HUES6 (cell line): ENCODE results near the gene KISS1R.
"Not testable (repeated sequence)": the region's sequence is repeated elsewhere in the genome, so short reads cannot be mapped to it uniquely, and the experiment has no call there.

Experiments
- H3K27ac ChIP-seq: 2 replicates; pipeline ENCODE4 v1.7.0; 2013; ENCODE audit warnings: low read depth, mild to moderate bottlenecking, low read length, inconsistent platforms
- H3K27me3 ChIP-seq: 2 replicates; pipeline ENCODE4 v1.6.1; 2013; ENCODE audit warnings: low read length; ENCODE audit not compliant: control insufficient read depth, insufficient read depth
- H3K36me3 ChIP-seq: 2 replicates; pipeline ENCODE4 v1.6.1; 2013; ENCODE audit warnings: low read length; ENCODE audit not compliant: control insufficient read depth, insufficient read depth
- H3K4me1 ChIP-seq: 2 replicates; pipeline ENCODE4 v1.6.1; 2013; ENCODE audit warnings: low read length; ENCODE audit not compliant: control insufficient read depth, insufficient read depth
- H3K4me3 ChIP-seq: 2 replicates; pipeline ENCODE4 v1.5.1; 2013; ENCODE audit warnings: low read depth, low read length
- H3K9ac ChIP-seq: one replicate; pipeline ENCODE4 v1.6.1; 2013; ENCODE audit warnings: mild to moderate bottlenecking, low read length
- H3K9me3 ChIP-seq: 2 replicates; pipeline ENCODE4 v1.6.1; 2013; ENCODE audit warnings: low read depth, low read length; ENCODE audit not compliant: control insufficient read depth, insufficient read depth

KISS1R gene

DNA sequence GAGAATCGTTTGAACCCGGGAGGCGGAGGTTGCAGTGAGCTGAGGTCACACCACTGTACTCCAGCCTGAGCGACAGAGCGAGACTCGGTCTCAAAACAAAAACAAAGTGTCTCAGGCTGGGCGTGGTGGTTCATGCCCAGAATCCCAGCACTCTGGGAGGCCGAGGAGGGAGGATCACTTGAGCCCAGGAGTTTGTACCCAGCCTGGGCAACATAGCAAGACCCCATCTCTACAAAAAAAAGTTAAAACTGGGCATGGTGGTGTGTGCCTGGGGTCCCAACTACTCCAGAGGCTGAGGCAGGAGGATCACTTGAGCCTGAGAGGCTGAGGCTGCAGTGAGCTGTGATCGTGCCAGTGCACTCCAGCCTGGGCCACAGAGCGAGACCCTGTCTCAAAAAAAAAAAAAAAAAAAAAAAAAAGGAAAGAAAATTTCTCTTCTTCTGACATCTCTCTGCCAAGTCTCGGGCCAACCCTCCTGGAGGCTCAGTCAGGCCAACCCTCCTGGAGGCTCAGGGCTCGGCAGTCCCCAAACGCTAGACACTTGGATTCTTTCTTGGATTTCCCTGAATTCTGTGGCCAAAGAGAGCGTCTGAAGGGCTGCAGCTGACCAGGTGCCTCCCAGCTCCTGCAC lies 35.0 kb downstream of the KISS1R start:
- H3K4me3 ChIP-seq = no peak overlapping the region; the same call in 1 of the 2 replicates
- H3K27ac ChIP-seq = peak overlapping the region; percentile 96
- H3K27me3 ChIP-seq = no peaks in the 10 kb centered on the region
- peaks cover 45% of the 10 kb centered on the region for H3K4me1 ChIP-seq
- H3K9ac ChIP-seq = peak overlapping the region; percentile 68
- H3K36me3 ChIP-seq = peaks cover 13% of the 10 kb centered on the region
- H3K9me3 ChIP-seq = no peaks in the 10 kb centered on the region

GRCh38 chr19:952680-953444 lies 35.7 kb downstream of the KISS1R start:
- H3K9me3 ChIP-seq = no peaks in the 10 kb centered on the region
- 0 out of 2 replicates have a peak, but pooled peaks cover 7% of the 10 kb centered on the region for H3K36me3 ChIP-seq
- peak overlapping the region; percentile 68 for H3K9ac ChIP-seq
- H3K4me3 ChIP-seq = peak overlapping the region; percentile 40; the same call in 1 of the 2 replicates
- peaks cover 47% of the 10 kb centered on the region for H3K4me1 ChIP-seq
- no peaks in the 10 kb centered on the region for H3K27me3 ChIP-seq
- peak overlapping the region; percentile 96 for H3K27ac ChIP-seq

DNA sequence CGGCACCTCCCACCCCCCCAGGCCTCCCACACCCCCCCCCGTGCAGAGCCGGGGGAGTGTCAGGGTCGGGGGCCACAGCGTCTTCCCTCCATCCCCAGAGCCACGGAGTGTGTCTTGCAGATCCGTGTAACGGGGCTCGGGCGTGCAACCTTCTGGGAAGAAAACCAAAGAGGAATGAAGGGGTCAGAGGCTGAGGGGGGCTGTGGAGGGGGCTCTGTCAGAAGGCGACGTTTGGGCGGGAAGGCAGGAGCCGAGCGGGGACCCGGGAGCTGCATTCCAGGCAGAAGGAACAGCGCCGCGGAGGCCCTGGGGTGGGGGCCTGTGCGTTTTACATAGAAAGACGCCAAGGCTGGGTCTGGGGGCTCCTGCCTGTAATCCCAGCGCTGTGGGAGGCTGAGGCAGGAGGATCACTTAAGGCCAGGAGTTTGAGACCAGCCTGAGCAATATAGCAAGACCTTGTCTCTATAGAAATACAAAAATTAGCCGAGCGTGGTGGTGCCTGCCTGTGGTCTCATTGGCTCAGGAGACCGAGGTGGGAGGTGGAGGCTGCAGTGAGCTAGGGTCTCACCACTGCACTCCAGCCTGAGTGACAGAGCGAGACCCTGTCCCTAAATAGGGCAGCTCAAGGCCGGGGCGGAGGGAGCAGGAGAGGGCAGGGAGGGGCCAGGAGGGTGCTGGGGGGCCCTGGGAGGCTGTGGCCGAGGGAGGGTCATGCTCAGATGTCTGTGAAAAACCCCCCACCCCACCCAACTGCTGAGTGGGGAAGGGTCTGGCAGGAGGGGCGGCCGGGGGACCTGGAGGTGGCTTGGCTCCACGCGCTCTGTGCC lies 36.5 kb downstream of the KISS1R start:
- Histone ChIP-seq H3K36me3 (0 out of 2 replicates have a peak, but pooled peaks cover 2% of the 10 kb centered on the region), H3K4me3 (no peak overlapping the region; the same call in 1 of the 2 replicates), H3K9ac (peak overlapping the region; percentile 34), H3K9me3 (no peaks in the 10 kb centered on the region), H3K27ac (peak overlapping the region; percentile 96), H3K27me3 (no peaks in the 10 kb centered on the region), H3K4me1 (peaks cover 47% of the 10 kb centered on the region)

DNA sequence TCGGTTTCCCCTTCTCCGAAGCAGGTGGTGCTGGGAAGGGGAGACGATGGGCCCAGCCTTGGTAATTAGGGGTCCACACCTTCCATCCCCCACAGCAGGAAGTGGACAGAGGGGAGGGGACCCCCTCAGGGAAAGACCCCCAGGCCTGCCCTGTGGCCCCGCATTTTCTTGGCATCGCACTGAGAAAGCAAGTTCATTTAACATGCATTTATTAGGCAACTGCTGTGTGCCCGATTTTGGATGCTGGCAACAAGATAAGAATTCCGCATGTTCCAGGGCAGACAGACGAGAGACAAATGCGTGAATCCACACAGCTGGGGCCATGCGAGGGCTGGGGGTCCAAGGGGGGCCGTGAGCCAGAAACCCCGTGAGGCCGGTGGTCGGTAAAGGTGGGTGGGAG lies 37.1 kb downstream of the KISS1R start:
- Histone ChIP-seq H3K9me3 (no peaks in the 10 kb centered on the region), H3K27ac (peak overlapping the region; percentile 88; the same call in 1 of the 2 replicates), H3K9ac (peak overlapping the region; percentile 34), H3K27me3 (no peaks in the 10 kb centered on the region), H3K4me3 (no peak overlapping the region), H3K4me1 (peaks cover 47% of the 10 kb centered on the region), H3K36me3 (peaks cover 7% of the 10 kb centered on the region; the same call in 1 of the 2 replicates)

- Histone ChIP-seq H3K4me3 (no peak overlapping the region), H3K36me3 (peaks cover 8% of the 10 kb centered on the region; the same call in 1 of the 2 replicates), H3K27ac (peak overlapping the region; percentile 88; the same call in 1 of the 2 replicates), H3K9me3 (no peaks in the 10 kb centered on the region), H3K9ac (peak overlapping the region; percentile 34), H3K4me1 (peaks cover 51% of the 10 kb centered on the region), H3K27me3 (no peaks in the 10 kb centered on the region)
Measured at GRCh38 chr19:954672-955494, 37.8 kb downstream of the KISS1R start.

DNA sequence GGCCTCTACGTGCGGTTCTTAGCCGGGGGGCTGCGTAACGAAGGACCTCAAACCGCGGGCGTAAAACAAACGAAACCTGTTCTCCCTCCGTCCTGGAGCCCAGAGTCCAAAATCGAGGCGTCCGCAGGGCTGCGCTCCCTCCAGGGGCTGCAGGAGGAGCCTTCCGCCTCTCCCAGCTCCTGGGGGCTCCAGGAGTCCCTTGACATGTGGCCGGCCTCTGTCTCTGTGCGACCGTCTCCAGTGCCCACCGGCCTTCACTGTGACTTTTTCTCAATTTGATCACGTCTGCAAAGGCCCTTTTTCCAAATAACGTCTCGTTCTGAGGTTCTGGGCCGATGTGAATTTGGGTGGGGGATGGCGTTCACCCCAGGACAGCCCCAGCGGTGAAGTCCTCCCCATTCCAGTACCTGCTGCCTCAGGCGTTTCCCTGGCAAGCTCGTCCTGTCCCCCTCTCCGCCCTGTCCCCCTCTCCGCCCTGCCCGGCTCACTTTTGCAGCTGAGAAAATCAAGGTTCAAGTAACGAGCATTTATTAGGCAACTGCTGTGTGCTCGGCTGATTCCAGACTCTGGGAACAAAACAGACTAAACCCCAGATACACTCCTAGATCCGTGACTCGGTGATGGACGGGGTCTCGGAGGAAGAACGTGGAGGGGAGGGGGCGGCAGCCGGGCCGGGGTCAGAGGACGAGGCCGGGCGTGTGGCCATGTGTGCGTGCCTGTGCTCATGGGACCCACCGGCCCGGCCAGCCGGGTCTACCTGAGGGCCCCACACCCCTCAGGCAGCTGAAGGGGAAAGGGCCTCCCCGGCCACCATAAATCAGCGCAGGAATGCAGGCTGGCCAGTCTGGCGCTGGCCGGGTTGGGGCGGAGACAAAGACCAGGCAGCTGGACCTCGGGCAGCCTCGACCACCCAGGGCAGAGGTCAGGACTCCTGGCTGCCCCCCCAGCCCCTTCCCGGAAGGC lies 39.0 kb downstream of the KISS1R start:
- H3K9me3 ChIP-seq = no peaks in the 10 kb centered on the region

GRCh38 chr19:956766-957440 lies 39.8 kb downstream of the KISS1R start:
- Histone ChIP-seq H3K27ac (peak overlapping the region; percentile 88), H3K36me3 (peaks cover 17% of the 10 kb centered on the region; the same call in 1 of the 2 replicates), H3K27me3 (no peaks in the 10 kb centered on the region), H3K9ac (peak overlapping the region; percentile 59), H3K9me3 (no peaks in the 10 kb centered on the region), H3K4me3 (no peak overlapping the region; the same call in 1 of the 2 replicates), H3K4me1 (peaks cover 53% of the 10 kb centered on the region)

More for the DNA sequence above, 39.0 kb downstream of the KISS1R start:
- H3K27ac ChIP-seq = peak overlapping the region; percentile 88
- peaks cover 13% of the 10 kb centered on the region; the same call in 1 of the 2 replicates for H3K36me3 ChIP-seq
- H3K4me3 ChIP-seq = no peak overlapping the region; the same call in 1 of the 2 replicates
- H3K27me3 ChIP-seq = no peaks in the 10 kb centered on the region
- H3K4me1 ChIP-seq = peaks cover 51% of the 10 kb centered on the region
- peak overlapping the region; percentile 59 for H3K9ac ChIP-seq

GRCh38 chr19:957578-957977 lies 40.4 kb downstream of the KISS1R start:
- H3K9ac ChIP-seq, H3K27me3 ChIP-seq, H3K4me3 ChIP-seq, H3K9me3 ChIP-seq: not testable (repeated sequence)
- Histone ChIP-seq H3K36me3 (peaks cover 20% of the 10 kb centered on the region; the same call in 1 of the 2 replicates), H3K4me1 (peaks cover 52% of the 10 kb centered on the region), H3K27ac (peak overlapping the region; percentile 88; the same call in 1 of the 2 replicates)
